ENCODE measurements around the gene GOLGA2.
"Not testable (repeated sequence)": the region's sequence is repeated elsewhere in the genome, so short reads cannot be mapped to it uniquely, and the experiment has no call there.

GOLGA2 gene

GRCh38 chr9:128242124-128242523, 33.7 kb downstream of the GOLGA2 start:
- no peak for DNase-seq

DNA sequence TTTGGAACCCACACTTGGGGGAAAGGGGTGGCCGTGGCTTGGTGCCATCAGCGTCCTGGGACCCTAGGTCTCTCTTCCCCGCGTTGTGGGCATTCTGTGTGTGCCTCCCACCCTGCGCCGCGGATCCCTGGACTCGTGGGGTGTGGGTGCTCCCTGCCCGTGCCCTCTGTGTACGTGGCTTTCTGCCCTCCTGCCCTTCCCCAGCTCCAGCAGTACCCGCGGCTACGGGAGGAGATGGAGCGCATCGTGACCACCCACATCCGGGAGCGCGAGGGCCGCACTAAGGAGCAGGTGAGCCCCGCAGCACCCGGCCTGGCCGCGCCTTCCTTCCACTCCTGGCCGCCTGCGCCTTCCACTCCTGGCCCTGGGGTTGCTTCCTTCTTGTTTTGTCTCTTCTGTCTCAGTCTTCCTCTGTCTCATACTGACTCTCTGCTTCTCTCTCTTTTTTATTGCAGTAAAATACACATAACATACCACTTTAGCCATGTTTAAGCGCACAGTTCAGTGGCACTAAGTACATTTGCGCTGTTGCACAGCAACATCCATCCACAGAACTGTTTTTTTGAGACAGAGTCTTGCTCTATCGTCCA, 41.9 kb downstream of the GOLGA2 start:
- no peak for DNase-seq

DNA sequence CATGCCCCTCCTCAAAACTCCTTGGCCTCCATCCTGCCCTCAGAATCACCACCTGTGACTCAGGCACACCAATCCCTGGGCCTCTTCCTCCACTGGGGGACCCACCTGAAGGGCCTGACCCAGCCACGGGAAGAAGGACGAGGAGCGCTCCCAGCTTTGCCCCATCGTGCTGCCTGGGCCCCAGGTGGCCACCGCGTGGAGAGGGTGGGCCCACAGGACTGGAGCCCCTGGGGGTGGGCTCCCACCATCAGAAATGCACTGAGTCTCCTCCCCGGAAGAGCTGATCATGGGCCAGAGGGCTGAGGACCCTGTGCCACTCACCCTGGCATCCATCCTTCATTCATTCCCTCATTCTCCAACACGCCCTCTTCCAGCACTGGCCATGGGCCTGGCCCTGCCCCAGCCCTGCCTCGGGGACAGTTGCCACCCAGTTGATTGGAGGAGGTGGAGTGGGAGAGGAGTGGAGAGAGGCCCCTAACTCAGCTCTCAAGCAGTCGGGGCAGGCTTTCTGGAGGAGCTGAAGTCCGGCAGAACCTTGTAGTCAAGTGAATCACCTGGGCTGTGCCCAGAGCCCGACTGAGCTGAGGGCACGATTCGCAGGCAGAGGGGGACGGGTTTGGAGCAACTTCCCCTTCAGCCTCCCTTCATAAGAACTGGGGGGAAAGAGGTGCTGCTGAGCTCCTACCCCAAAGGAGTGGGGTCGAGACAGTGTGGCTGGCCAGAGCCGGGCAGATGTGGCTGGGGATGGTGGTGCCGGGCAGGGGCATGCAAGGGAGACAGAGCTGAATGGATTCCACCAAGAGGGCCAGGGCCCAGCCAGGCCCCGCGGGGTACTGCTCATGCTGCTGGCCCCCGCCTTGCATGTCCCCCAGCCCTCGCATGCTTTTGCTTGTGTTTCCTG, 43.0 kb downstream of the GOLGA2 start:
- DNase-seq = no peak

- DNase-seq = no peak
Observed at GRCh38 chr9:128231638-128232527, 43.9 kb downstream of the GOLGA2 start.

GRCh38 chr9:128230897-128231296, 44.9 kb downstream of the GOLGA2 start:
- DNase-seq = not testable (repeated sequence)

GRCh38 chr9:128226412-128226801, 49.4 kb downstream of the GOLGA2 start:
- DNase-seq = no peak

GRCh38 chr9:128225770-128226411, 49.9 kb downstream of the GOLGA2 start:
- DNase-seq = no peak

DNA sequence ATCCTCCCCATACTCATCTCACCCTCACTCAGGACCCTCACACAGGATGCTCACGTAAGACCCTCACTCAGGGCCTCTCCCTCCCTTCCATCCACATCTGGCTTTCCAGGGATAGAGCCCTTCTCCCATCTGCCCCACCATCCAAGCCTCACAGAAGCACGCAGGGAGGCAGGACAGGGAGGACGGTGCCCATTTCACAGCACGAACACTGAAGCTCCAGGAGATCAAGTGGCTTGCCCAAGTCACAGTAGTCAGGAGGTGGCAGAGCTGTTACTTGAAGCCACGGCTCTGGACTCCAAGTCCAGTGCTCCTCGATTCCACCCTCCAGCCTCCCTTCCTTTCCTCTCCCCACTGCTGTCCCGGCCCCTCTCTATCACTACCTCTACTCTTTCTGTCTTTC, 50.9 kb downstream of the GOLGA2 start:
- no peak for DNase-seq

- DNase-seq = no peak
Observed at GRCh38 chr9:128222880-128223670, 52.7 kb downstream of the GOLGA2 start.

GRCh38 chr9:128222026-128222425, 53.8 kb downstream of the GOLGA2 start:
- no peak for DNase-seq

DNA sequence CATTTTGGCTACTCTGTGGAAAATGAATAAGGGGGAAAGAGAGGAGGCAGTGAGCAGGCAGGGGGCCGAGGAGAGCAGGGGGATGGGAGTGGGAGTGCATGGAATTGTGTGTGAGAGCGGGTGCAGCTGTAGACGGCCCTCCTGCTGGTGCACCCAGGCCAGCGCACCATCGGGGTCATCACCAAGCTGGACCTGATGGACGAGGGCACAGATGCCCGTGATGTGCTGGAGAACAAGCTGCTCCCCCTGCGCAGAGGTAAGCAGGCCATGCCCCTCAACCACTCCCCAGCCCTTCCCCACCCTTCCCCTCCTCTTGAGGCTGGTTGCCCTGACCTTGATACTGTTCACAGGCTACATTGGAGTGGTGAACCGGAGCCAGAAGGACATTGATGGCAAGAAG, 56.0 kb downstream of the GOLGA2 start:
- DNase-seq = no peak

DNA sequence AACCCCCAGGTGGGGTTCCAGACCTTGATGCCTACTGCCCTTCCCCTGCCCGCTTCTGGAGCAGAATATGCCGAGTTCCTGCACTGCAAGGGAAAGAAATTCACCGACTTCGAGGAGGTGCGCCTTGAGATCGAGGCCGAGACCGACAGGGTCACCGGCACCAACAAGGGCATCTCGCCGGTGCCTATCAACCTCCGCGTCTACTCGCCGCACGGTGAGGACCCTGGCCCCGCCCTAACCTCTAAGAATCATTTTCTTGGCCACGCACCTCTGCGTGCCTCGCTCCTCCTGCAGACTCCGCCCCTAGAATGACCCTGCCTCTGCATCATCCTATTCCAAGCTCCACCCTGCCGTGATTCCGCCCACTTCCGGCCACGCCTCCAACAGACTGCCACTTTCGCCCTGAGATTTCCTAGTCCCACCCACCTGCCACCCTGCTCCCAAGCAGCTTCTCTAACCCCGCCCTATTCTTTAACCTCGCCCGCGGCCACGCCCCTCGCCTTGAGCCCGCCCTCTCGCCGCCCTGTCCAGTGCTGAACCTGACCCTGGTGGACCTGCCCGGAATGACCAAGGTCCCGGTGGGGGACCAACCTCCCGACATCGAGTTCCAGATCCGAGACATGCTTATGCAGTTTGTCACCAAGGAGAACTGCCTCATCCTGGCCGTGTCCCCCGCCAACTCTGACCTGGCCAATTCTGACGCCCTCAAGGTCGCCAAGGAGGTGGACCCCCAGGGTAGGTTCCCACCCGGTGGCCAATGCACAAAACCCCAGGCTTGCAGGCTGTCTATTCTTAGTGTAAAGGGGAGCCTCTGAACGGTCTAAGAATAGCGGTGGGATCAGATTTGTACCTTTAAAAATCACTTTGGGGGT, 57.1 kb downstream of the GOLGA2 start:
- peak; percentile 95 for DNase-seq

GRCh38 chr9:128218172-128218517, 57.7 kb downstream of the GOLGA2 start:
- DNase-seq = no peak

- no peak for DNase-seq
Observed at GRCh38 chr9:128216781-128217553, 58.8 kb downstream of the GOLGA2 start.

GRCh38 chr9:128215491-128216409, 60.1 kb downstream of the GOLGA2 start:
- DNase-seq = no peak

DNA sequence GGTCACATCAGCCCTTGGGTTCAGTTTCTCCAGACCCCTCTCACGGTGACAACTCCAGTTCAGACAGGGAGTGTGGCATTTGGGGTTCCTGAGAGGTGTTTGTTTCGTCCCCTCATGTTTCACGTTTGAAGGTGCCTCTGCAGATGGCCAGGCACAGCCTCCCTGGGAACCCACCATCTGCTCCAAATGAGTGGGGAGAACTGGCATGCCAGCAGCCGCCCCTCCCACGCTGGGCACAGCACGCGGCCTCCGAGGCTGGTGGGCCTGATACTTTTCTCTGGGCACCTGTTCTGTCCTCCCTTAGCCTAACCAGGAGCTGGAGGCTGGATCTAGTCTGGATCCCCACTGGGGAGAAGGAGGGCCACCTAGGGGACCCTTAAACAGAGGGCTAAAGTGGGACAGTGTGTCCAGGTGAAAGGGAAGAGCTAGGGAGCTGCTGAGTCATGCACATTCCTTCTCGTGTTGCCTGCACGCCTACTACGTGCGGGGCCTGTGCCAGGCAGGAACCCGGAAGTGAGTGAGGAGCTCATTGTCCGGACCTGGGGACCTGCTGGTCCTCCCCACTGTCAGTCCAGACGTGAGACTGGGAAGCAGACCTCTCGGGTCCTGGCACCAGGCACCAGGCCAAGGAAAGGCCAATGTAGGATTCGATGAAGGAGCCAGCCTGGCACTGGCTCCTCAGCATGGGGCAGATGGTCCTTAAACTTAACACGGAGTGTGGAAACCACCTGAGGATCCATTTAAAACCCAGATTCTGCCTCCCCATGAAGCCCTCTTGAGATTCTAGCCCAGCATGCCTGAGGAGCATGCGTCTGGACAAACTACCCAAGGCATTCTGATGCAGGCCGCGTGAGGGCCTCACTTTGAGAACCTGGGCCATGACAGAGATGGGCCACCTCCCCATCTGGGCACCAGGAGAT, 61.0 kb downstream of the GOLGA2 start:
- DNase-seq = no peak

- DNase-seq = no peak
Observed at GRCh38 chr9:128213746-128214497, 61.9 kb downstream of the GOLGA2 start.

GRCh38 chr9:128211981-128212281, 63.9 kb downstream of the GOLGA2 start:
- no peak for DNase-seq
